Measurements from ENCODE around the gene PLIN1.

The PLIN1 gene

DNA sequence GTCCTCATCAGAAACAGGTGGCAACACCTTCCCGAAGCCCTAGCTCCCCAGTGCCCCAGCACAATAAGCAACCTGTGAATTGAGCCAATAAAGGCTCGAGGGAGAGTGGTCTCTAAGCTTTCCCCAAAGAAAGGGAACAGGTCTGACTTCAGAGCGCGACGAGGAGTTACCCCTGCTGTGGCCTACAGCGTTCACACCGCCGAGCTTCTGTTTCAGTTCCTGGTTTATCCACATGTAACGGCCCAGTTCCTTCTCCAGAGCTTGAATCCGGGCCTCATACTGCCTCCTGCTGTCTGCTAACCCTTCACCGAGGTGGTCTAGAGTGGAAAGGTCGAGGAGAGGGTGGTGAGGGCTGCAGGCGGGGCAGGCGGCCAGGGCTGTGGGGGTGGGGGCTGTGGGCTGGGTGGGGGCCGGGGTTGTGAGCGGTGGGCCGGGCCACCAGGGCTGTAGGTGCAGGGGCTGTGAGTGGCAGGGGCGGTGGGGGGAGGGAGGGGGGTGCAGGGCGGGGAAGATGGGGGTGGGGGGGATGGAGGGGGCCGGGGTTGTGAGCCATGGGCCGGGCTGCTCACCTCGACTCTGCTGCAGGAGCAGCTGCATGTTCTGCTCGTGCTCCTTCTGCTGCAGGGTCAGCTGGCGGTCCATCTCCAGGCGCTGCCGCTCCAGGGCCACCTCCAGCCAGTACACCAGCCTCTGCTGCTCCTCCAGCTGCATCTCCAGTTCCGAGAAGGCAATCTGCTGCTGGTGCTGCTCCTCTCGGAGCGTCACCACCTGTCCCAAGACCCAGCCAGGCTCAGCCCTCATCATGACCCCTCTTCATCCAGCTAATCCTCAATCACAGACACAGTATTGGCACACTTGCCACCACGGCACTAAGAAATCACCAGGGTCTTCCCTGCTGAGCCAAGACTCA is 50.1 kb downstream of the PLIN1 start:
- DNase-seq (ENCODE audit: low read depth, low spot score) = no peak

DNA sequence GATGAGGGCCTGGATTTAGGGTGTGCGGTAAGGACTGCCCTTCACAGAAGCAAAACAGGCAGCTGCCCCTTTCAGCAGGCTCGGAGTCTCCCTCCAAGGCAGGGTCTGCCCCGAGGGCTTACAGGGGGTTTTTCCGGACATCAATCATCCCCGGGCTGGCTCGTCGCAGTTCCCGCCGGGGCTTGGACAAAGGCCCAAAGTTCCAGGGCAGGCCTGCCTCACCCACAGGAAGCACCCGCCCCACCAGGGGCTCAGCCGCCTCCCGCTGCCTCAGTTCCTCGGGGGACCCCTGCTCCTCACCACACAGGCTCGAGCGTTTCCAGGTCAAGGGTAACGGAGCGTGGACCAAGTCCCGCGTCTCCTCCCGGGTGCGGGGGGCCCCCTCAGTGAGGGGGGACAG is 50.9 kb downstream of the PLIN1 start:
- DNase-seq (ENCODE audit: low read depth, low spot score) = no peak

GRCh38 chr15:89627256-89627970 is 51.8 kb downstream of the PLIN1 start:
- DNase-seq (ENCODE audit: low read depth, low spot score) = no peak

GRCh38 chr15:89625716-89626115 is 53.5 kb downstream of the PLIN1 start:
- no peak for DNase-seq (ENCODE audit: low read depth, low spot score)

DNA sequence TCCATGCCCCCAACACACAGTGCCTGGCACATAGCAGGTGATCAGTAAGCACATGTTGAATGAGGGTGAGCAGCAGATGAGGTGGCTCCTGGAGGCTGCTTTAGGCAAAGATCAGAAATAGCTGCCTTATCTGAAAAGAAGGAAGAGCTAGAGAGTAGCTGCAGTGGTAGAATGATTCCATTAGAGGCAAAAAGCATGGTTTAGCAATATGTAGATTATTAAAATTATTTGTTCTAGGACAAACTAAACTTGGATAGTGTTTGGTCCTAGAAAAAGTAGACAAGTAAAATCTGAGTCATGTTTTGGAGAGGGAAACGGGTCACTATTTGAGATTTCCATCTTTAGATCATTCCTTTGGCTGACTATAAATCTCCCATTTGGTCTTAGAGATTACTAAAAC is 56.0 kb downstream of the PLIN1 start:
- no peak for DNase-seq (ENCODE audit: low read depth, low spot score)

DNA sequence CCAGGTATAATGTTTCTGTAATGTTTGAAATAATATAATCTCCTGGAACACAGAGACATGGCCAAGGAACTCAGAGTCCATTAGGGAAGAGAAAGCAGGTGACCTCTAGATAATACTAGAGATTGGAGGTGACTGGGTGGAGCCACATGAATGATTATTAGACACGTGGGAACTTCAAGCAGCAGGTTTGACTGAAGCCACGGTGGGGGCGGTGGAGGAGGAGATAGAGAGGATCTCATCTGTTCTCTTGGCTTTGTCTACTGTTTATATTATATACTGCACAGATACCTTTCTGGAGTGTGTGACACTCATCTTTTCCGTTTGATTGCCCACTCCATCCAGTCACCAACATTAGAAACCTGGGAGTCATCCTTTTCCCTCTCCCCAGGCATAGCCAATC is 57.6 kb downstream of the PLIN1 start:
- no peak for DNase-seq (ENCODE audit: low read depth, low spot score)

DNA sequence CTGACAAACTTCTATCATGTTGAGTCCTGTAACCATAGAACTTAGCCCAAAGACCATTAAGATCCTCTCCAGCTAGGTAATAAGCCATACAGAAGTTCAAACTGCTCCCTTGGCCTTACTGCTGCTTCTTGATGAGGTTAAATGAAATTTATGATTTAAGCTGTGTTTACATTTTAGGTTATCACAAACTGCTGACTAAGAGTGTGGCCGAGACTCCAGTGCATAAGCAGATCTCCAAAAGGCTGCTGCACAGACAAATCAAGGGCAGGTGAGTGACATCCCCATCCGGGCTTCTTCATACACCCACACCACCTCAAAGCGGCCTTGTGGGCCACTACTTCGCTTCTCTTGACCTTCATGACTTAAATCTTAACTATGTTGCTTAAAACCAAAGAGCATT is 62.9 kb downstream of the PLIN1 start:
- no peak for DNase-seq (ENCODE audit: low read depth, low spot score)

GRCh38 chr15:89615135-89615534 is 64.0 kb downstream of the PLIN1 start:
- DNase-seq (ENCODE audit: low read depth, low spot score) = no peak
